NCI-H2171 (cell line): ENCODE measurements around the gene PREB.

ENCODE experiments used
- DNase-seq: peaks from one replicate; lab custom pipeline; 2025; lab: John Stamatoyannopoulos, UW

PREB gene

GRCh38 chr2:27095745-27096651 is 38.4 kb downstream of the PREB start:
- peak; percentile 89 for DNase-seq

GRCh38 chr2:27095427-27095744 is 39.0 kb downstream of the PREB start:
- DNase-seq, result no peak

GRCh38 chr2:27094353-27094984 is 40.0 kb downstream of the PREB start:
- no peak for DNase-seq

GRCh38 chr2:27093430-27094352 is 40.7 kb downstream of the PREB start:
- no peak for DNase-seq

- no peak for DNase-seq
Observed at GRCh38 chr2:27092696-27093429, 41.6 kb downstream of the PREB start.

- DNase-seq, result no peak
Observed at GRCh38 chr2:27091746-27092695, 42.4 kb downstream of the PREB start.

- no peak for DNase-seq
Observed at GRCh38 chr2:27089111-27089954, 45.1 kb downstream of the PREB start.

- DNase-seq, result no peak
Observed at GRCh38 chr2:27088634-27089033, 45.8 kb downstream of the PREB start.

- DNase-seq, result no peak
Observed at GRCh38 chr2:27087823-27088410, 46.5 kb downstream of the PREB start.

- peak; percentile 73 for DNase-seq
Observed at GRCh38 chr2:27086724-27087593, 47.5 kb downstream of the PREB start, which contains the start of gene KHK. Gene KHK (plus strand): TSS chr2:27086772. CDS start chr2:27087260, 488 bp downstream.

GRCh38 chr2:27086090-27086723 is 48.2 kb downstream of the PREB start:
- DNase-seq, result peak; percentile 97

- DNase-seq, result peak; percentile 49
Observed at GRCh38 chr2:27085673-27086089, 48.8 kb downstream of the PREB start.

GRCh38 chr2:27085062-27085672 is 49.3 kb downstream of the PREB start:
- DNase-seq, result no peak

- DNase-seq, result no peak
Observed at GRCh38 chr2:27084297-27085061, 50.0 kb downstream of the PREB start.

GRCh38 chr2:27083410-27084296 is 50.8 kb downstream of the PREB start:
- no peak for DNase-seq
